SH-SY5Y (cell line): Measurements from ENCODE around the gene MEIS2.

Experiments used
- GATA2 ChIP-seq: IDR thresholded peaks from 2 replicates; pipeline ENCODE4 v1.6.1; 2011; ENCODE audit warnings: mild to moderate bottlenecking, low read depth, low read length
- GATA3 ChIP-seq: IDR thresholded peaks from 2 replicates; pipeline ENCODE4 v1.6.1; 2011; ENCODE audit warnings: low read depth, mild to moderate bottlenecking, low read length, moderate library complexity

DNA sequence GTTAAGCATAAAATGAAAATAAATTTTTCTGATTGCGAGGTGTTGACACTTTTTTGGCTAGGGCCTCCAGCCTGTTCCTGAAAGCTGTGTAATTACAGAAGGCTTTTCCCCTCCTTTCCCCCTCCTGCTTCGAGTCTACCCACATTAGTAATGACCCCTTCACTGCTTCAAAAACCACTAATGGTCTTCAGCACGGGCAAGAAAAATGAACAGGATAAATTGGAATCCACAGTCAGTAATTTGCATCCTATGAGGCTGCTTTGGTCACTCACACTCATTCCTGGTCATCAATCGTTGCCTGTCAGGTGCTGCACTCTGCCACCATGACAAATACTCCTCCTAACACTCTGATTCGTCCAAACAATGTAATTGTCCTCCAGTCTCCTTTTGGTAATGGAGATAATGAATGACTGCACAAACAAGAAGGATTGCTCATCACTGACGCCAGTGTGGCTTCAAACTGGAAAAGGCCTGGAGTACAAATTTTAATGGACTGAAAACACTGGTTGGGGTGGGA is 148.6 kb downstream of the MEIS2 start:
- TF ChIP-seq GATA2 (no peak), GATA3 (no peak)
